GM18873 (cell line): ENCODE measurements around the gene KRT14.
"Not testable (repeated sequence)": the region's sequence is repeated elsewhere in the genome, so short reads cannot be mapped to it uniquely, and the experiment has no call there.

ENCODE experiments used
- ATAC-seq: cut with Tn5 transposase; IDR thresholded peaks from one replicate; pipeline ENCODE4 v1.9.1; 2021; ENCODE audit warnings: mild to moderate bottlenecking, moderate library complexity, moderate number of reproducible peaks; ENCODE audit not compliant: unreplicated experiment, low FRiP score

The KRT14 gene

GRCh38 chr17:41586863-41587495 is at the start of gene KRT14:
KRT14 (minus strand) TSS chr17:41586895; CDS start chr17:41586834, 61 bp downstream.
- ATAC-seq, result no peak

- ATAC-seq, result no peak
Measured at GRCh38 chr17:41635121-41636097, 48.7 kb upstream of the KRT14 start.

DNA sequence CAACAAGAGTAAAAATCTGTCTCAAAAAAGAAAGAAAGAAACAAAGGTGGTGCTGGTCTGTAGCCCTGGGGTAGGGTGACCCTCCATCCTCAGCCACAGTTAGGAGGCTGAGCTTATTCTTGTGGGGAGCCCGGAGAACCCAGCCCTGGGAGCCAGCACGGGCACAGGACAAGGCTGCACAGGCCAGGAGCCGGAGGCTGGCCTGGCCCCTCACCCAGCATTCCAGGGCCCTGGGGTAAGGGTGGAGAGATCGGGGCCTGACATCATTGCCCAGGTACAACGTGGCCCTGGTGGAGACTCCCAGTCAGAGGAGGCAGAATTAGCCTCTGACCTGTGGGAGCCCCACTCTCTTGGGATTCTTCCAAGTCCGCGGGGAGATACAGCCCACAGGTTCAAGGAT is 47.9 kb upstream of the KRT14 start:
- no peak for ATAC-seq

DNA sequence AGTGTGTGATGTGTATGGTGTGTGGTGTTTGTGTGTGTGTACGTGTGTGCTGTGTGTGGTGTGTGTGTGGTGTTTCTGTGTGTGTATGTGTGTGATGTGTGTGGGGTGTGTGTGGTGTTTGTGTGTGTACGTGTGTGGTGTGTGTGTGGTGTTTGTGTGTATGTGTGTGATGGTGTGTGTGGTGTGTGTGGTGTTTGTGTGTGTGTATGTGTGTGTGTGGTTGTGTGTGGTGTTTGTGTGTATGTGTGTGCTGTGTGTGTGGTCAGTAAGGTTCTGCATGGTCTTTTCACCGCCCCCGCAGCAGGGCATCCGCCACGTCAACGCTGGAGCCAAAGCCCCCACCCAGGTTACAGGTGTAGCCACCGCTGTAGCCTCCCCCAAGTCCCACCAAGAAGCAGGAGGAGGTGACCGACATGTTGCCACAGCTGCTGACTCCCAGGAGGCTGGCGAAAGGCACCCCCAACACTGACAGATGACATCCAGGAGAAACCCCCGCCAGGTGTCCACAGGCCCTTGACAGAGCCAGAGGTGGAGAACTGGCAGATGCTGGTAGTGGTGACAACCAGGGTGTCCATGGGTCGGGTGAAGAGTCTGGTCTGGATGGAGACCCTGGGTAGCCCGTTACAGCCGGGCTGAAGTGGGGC is 47.0 kb upstream of the KRT14 start:
- no peak for ATAC-seq

- ATAC-seq, result no peak
Measured at GRCh38 chr17:41632482-41633105, 45.9 kb upstream of the KRT14 start.

- no peak for ATAC-seq
Measured at GRCh38 chr17:41631898-41632285, 45.2 kb upstream of the KRT14 start.

GRCh38 chr17:41631025-41631897 is 44.6 kb upstream of the KRT14 start:
- no peak for ATAC-seq

GRCh38 chr17:41629826-41630670 is 43.4 kb upstream of the KRT14 start:
- ATAC-seq, result no peak

- ATAC-seq, result no peak
Measured at GRCh38 chr17:41629316-41629715, 42.6 kb upstream of the KRT14 start.

GRCh38 chr17:41628621-41629255 is 42.0 kb upstream of the KRT14 start:
- ATAC-seq, result not testable (repeated sequence)

- not testable (repeated sequence) for ATAC-seq
Measured at GRCh38 chr17:41628073-41628370, 41.3 kb upstream of the KRT14 start.

GRCh38 chr17:41627316-41628072 is 40.8 kb upstream of the KRT14 start:
- ATAC-seq, result no peak

- not testable (repeated sequence) for ATAC-seq
Measured at GRCh38 chr17:41626914-41627295, 40.2 kb upstream of the KRT14 start.

DNA sequence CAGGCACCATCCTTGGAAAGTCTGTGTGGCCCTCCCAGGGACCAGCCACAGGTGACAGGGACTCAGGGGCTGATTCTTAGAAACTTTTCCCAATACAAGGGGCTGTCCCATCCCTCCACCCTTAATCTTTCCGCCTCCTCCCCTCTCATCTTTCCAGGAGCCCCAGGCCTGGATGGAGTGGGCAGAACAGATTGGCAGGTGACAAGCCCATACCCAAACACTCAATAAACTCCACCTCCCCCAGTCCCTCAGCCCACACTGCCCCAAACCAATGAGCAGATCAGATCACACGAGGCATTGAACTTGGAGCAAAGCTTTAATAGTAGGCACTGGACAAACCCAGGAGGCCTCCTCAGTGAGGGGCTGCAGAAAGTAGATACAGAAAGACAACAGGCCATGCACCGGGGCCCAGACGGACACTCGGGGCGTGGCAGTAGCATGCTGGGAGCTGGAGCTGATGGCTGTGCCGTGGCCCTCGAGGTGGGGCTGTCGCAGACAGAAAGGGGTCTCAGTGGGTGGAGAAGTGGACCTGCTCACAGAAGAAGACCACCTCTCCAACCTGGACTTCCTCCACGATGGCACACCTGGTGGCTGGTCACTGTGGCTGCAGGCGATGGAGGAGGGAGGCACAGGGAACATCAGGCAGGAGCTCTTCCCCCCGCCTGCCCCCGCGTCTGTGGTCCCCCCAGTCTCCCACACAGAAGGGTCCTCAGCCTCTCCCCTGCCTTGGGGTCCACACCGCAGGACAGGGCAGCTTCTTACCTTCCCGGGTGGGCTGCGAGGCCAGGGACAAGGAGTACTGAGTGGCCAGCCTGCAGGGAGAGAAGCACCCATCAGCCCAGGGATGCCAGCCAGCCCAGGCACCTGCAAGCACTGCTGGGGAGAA is 39.6 kb upstream of the KRT14 start:
- ATAC-seq, result not testable (repeated sequence)

GRCh38 chr17:41625602-41626001 is 38.9 kb upstream of the KRT14 start:
- ATAC-seq, result no peak

- ATAC-seq, result no peak
Measured at GRCh38 chr17:41624208-41625101, 37.8 kb upstream of the KRT14 start, which contains the start of gene KRT17. KRT17 (minus strand) TSS chr17:41624575; CDS start chr17:41624509, 66 bp downstream.
